Chondrocyte (in vitro differentiated cells): ENCODE results near the gene DDX10. TPM values are rescaled to one million over a fixed set of nuclear protein-coding genes. Genes with fewer than 3 reads are reported as not detected.

Source experiments
- DNase-seq: peaks from one replicate; pipeline ENCODE4 v3.0.0; 2021; ENCODE audit warnings: mixed read lengths, low spot score
- H3K27ac Mint-ChIP-seq: one replicate; pipeline ENCODE4 v1.8.0; 2021; ENCODE audit warnings: mild to moderate bottlenecking, moderate library complexity, mixed read lengths; ENCODE audit not compliant: unreplicated experiment
- H3K27me3 Mint-ChIP-seq: 2 replicates; pipeline ENCODE4 v1.8.0; 2021; ENCODE audit warnings: low read depth, mixed read lengths
- H3K36me3 Mint-ChIP-seq: 2 replicates; pipeline ENCODE4 v1.8.0; 2021; ENCODE audit warnings: low read depth, mixed read lengths
- H3K4me1 Mint-ChIP-seq: 2 replicates; pipeline ENCODE4 v1.8.0; 2021; ENCODE audit warnings: low read depth, mild to moderate bottlenecking, mixed read lengths
- H3K4me3 Mint-ChIP-seq: one replicate; pipeline ENCODE4 v1.8.0; 2021; ENCODE audit warnings: mild to moderate bottlenecking, moderate library complexity, mixed read lengths; ENCODE audit not compliant: unreplicated experiment
- H3K9me3 Mint-ChIP-seq: 2 replicates; pipeline ENCODE4 v1.8.0; 2021; ENCODE audit warnings: low read depth, mixed read lengths
- total RNA-seq: library from RNA; stranded (reverse); gene quantifications from 3 replicates; pipeline ENCODE4 v1.2.1, GENCODE V29; 2021
- TF ChIP-seq, protein P1 (sequence below): fragments of 200-600 bp; sonication (generic); IDR thresholded peaks from 2 replicates; pipeline ENCODE4 v1.5.0; 2021; ENCODE audit warnings: antibody characterized with exemption, mild to moderate bottlenecking, moderate library complexity

DDX10 gene
- total RNA-seq, 1 donor from 2014 or later, result 25.3 TPM

DNA sequence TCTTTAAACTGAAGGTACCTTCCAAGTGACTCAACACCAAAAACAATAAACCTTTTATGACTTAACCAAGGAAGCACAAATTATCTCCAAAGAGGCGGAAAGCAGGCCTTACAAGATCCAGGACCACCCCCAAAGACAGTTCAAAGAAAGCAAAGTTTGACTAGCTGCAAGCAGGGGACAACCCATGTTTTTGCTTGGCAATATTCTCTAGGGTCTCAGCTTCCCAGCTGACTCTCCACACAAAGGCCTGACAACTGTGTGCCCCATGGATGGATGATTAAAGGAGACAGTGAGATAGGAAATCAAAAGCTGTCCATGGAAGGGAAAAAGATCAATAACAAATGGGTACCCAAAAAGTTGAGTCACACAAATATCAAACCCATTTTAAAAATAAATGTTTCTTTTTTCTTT lies 232.2 kb downstream of the DDX10 start:
- TF ChIP-seq, protein P1, sequence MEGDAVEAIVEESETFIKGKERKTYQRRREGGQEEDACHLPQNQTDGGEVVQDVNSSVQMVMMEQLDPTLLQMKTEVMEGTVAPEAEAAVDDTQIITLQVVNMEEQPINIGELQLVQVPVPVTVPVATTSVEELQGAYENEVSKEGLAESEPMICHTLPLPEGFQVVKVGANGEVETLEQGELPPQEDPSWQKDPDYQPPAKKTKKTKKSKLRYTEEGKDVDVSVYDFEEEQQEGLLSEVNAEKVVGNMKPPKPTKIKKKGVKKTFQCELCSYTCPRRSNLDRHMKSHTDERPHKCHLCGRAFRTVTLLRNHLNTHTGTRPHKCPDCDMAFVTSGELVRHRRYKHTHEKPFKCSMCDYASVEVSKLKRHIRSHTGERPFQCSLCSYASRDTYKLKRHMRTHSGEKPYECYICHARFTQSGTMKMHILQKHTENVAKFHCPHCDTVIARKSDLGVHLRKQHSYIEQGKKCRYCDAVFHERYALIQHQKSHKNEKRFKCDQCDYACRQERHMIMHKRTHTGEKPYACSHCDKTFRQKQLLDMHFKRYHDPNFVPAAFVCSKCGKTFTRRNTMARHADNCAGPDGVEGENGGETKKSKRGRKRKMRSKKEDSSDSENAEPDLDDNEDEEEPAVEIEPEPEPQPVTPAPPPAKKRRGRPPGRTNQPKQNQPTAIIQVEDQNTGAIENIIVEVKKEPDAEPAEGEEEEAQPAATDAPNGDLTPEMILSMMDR, result no peak
- no peak overlapping the region for H3K27ac Mint-ChIP-seq
- no peak overlapping the region for H3K4me3 Mint-ChIP-seq
- H3K27me3 Mint-ChIP-seq, result no peaks in the 10 kb centered on the region
- H3K9me3 Mint-ChIP-seq, result no peaks in the 10 kb centered on the region
- DNase-seq, result no peak
- peaks cover 35% of the 10 kb centered on the region for H3K4me1 Mint-ChIP-seq
- H3K36me3 Mint-ChIP-seq, result no peaks in the 10 kb centered on the region

DNA sequence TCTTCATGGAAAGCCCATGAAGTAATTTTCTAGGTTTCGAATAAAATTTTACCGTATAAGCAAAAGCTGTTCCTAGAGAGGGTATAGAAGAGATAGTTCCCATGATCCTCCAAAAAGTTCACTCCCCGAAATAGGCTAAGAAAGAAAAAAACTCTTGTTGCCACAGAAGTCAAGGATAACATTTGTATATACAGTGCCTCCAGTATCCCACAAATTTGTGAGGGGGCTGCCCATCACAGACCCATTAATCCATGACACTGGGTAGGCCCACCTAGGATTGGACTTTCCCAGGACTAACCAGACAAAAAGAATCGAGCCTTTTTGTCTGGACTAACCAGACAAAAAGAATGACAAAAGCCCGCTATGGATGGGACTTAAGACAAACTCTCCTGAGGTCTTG lies 233.0 kb downstream of the DDX10 start:
- no peak for DNase-seq
- no peaks in the 10 kb centered on the region for H3K27me3 Mint-ChIP-seq
- H3K36me3 Mint-ChIP-seq, result no peaks in the 10 kb centered on the region
- peaks cover 40% of the 10 kb centered on the region for H3K4me1 Mint-ChIP-seq
- TF ChIP-seq, protein P1, result no peak
- no peaks in the 10 kb centered on the region for H3K9me3 Mint-ChIP-seq
- no peak overlapping the region for H3K4me3 Mint-ChIP-seq
- H3K27ac Mint-ChIP-seq, result no peak overlapping the region

DNA sequence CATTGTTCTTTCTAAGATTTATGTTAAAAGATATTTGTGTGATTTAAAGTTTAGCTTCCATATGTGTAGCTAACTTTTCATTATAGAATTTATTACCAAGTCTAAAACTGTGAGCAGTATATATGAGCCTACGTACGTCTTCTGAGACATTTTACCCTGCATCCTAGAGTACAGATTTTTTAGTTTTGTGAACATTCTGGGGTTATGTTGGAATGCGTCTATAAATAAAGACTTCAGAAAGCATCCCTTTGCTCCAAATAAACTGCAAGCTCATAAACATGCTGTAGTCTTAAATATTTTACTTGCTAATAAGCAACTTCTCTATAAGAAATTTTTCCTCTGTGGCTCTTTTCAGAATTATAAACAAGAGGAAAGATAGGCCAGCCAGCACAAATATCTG lies 236.5 kb downstream of the DDX10 start:
- peaks cover 40% of the 10 kb centered on the region for H3K4me1 Mint-ChIP-seq
- TF ChIP-seq, protein P1, result no peak
- H3K27me3 Mint-ChIP-seq, result no peaks in the 10 kb centered on the region
- H3K27ac Mint-ChIP-seq, result no peak overlapping the region
- no peak for DNase-seq
- H3K36me3 Mint-ChIP-seq, result no peaks in the 10 kb centered on the region
- H3K9me3 Mint-ChIP-seq, result no peaks in the 10 kb centered on the region
- no peak overlapping the region for H3K4me3 Mint-ChIP-seq

DNA sequence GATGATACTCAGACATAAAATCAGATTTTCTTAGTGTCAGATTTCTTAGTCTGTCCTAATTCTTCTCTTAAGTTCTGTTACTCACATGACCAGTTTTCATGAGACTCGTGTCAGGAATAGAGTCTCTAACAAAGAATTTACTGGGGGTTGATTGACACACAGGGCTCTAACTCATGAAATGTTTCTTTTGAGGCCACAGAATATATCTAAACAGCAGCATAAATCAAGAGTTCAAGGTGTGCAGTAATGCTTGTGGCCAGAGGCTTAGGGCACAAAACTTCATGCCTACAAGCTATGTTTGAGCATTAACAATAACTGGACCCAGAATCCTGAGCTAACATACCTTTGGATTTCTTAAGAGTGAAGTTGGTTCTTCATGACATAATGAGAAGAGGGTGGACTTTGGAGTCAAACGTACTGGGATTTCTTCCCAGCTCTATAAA lies 237.2 kb downstream of the DDX10 start:
- TF ChIP-seq, protein P1, result no peak
- Mint-ChIP-seq H3K27ac (no peak overlapping the region), H3K4me1 (peaks cover 40% of the 10 kb centered on the region), H3K27me3 (no peaks in the 10 kb centered on the region), H3K36me3 (no peaks in the 10 kb centered on the region), H3K9me3 (no peaks in the 10 kb centered on the region), H3K4me3 (no peak overlapping the region)
- no peak for DNase-seq

DNA sequence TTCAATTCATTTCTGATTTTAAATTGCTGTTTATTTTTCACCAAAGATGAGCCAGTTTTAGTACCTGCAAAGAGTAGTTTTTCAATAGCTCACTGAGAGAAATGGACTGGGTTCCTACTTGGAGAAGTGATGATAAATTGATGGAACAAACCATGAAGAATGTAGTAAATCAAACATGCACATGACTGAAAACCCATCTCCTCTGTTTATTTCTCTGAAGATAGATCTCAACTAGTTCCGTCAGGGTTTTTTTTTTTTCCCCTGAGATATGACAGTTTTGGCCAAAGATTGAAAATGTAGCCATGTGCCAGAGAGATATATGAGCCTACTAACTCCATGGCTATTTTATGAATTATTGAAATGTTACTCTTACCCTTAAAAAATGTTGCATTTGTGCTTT lies 239.6 kb downstream of the DDX10 start:
- Mint-ChIP-seq H3K27me3 (no peaks in the 10 kb centered on the region), H3K4me3 (no peak overlapping the region), H3K36me3 (no peaks in the 10 kb centered on the region), H3K9me3 (no peaks in the 10 kb centered on the region), H3K4me1 (peaks cover 40% of the 10 kb centered on the region), H3K27ac (no peak overlapping the region)
- no peak for DNase-seq
- TF ChIP-seq, protein P1, result no peak
